Cerebellar cortex (tissue), 1 donor: ENCODE data around the gene TTN.
"Not testable (repeated sequence)": the region's sequence is repeated elsewhere in the genome, so short reads cannot be mapped to it uniquely, and the experiment has no call there.

Experiments used
- DNase-seq: peaks from one replicate; pipeline ENCODE4 v3.0.0-alpha.2; 2015; ENCODE audit warnings: low spot score

TTN gene

GRCh38 chr2:178529194-178529593 lies 278.0 kb downstream of the TTN start:
- no peak for DNase-seq

- no peak for DNase-seq
Observed at GRCh38 chr2:178528647-178529046, 278.6 kb downstream of the TTN start.

GRCh38 chr2:178527592-178527991 lies 279.6 kb downstream of the TTN start:
- DNase-seq: no peak

GRCh38 chr2:178526256-178526655 lies 281.0 kb downstream of the TTN start:
- DNase-seq: no peak

- DNase-seq: not testable (repeated sequence)
Observed at GRCh38 chr2:178525460-178525859, 281.8 kb downstream of the TTN start.

GRCh38 chr2:178525010-178525409 lies 282.2 kb downstream of the TTN start:
- not testable (repeated sequence) for DNase-seq

GRCh38 chr2:178523596-178524134 lies 283.6 kb downstream of the TTN start:
- DNase-seq: peak; percentile 9

- DNase-seq: peak; percentile 74
Observed at GRCh38 chr2:178522950-178523595, 284.1 kb downstream of the TTN start.

- no peak for DNase-seq
Observed at GRCh38 chr2:178521304-178522150, 285.7 kb downstream of the TTN start.

GRCh38 chr2:178517496-178517895 lies 289.7 kb downstream of the TTN start:
- DNase-seq: no peak

- no peak for DNase-seq
Observed at GRCh38 chr2:178514664-178515063, 292.6 kb downstream of the TTN start.

GRCh38 chr2:178513876-178514275 lies 293.3 kb downstream of the TTN start:
- DNase-seq: no peak

GRCh38 chr2:178512484-178512883 lies 294.7 kb downstream of the TTN start:
- DNase-seq: no peak

GRCh38 chr2:178510384-178510783 lies 296.8 kb downstream of the TTN start:
- no peak for DNase-seq

GRCh38 chr2:178508646-178509045 lies 298.6 kb downstream of the TTN start:
- DNase-seq: no peak

- no peak for DNase-seq
Observed at GRCh38 chr2:178506949-178507348, 300.3 kb downstream of the TTN start.

- DNase-seq: no peak
Observed at GRCh38 chr2:178506524-178506923, 300.7 kb downstream of the TTN start.

GRCh38 chr2:178506101-178506500 lies 301.1 kb downstream of the TTN start:
- no peak for DNase-seq

- no peak for DNase-seq
Observed at GRCh38 chr2:178502751-178503150, 304.5 kb downstream of the TTN start.

- no peak for DNase-seq
Observed at GRCh38 chr2:178499640-178500039, 307.6 kb downstream of the TTN start.

- DNase-seq: no peak
Observed at GRCh38 chr2:178498137-178498536, 309.1 kb downstream of the TTN start.

- no peak for DNase-seq
Observed at GRCh38 chr2:178496049-178496448, 311.2 kb downstream of the TTN start.

- no peak for DNase-seq
Observed at GRCh38 chr2:178491612-178492011, 315.6 kb downstream of the TTN start.
